Mesendoderm (in vitro differentiated cells): Measurements from ENCODE around the gene COG8.

Source experiments
- DNase-seq: peaks from one replicate; pipeline ENCODE4 v3.0.0; 2013
- H2AK5ac ChIP-seq: 2 replicates; pipeline ENCODE4 v1.6.1; 2013; ENCODE audit warnings: low read length, inconsistent platforms
- H2BK120ac ChIP-seq: 2 replicates; pipeline ENCODE4 v1.6.1; 2013; ENCODE audit warnings: low read depth, mild to moderate bottlenecking, low read length, moderate library complexity, mixed read lengths
- H2BK15ac ChIP-seq: replicated peaks from 2 replicates; pipeline ENCODE4 v1.6.1; 2013; ENCODE audit warnings: low read depth, mild to moderate bottlenecking, moderate library complexity
- H2BK5ac ChIP-seq: 2 replicates; pipeline ENCODE4 v1.6.1; 2013; ENCODE audit warnings: low read length, inconsistent platforms
- H3K18ac ChIP-seq: 2 replicates; pipeline ENCODE4 v1.6.1; 2013; ENCODE audit warnings: mild to moderate bottlenecking, low read length, mixed read lengths
- H3K23ac ChIP-seq: one replicate; pipeline ENCODE4 v1.6.1; 2013; ENCODE audit warnings: low read length
- H3K27ac ChIP-seq: 2 replicates; pipeline ENCODE4 v1.5.1; 2013; ENCODE audit warnings: low read depth, mild to moderate bottlenecking, inconsistent platforms, low read length, moderate library complexity
- H3K27me3 ChIP-seq: 2 replicates; pipeline ENCODE4 v1.6.1; 2013; ENCODE audit warnings: low read length, control low read depth, mild to moderate bottlenecking, inconsistent platforms; ENCODE audit not compliant: insufficient read depth, poor library complexity
- H3K36me3 ChIP-seq: 2 replicates; pipeline ENCODE4 v1.6.1; 2013; ENCODE audit warnings: low read length, inconsistent platforms; ENCODE audit not compliant: control insufficient read depth, insufficient read depth
- H3K4ac ChIP-seq: one replicate; pipeline ENCODE4 v1.6.1; 2013; ENCODE audit warnings: low read depth, mild to moderate bottlenecking, low read length, moderate library complexity
- H3K4me1 ChIP-seq: 2 replicates; pipeline ENCODE4 v1.6.1; 2013; ENCODE audit warnings: low read depth, low read length, inconsistent platforms; ENCODE audit not compliant: control insufficient read depth
- H3K4me2 ChIP-seq: 2 replicates; pipeline ENCODE4 v1.6.1; 2013; ENCODE audit warnings: low read length
- H3K4me3 ChIP-seq: 2 replicates; pipeline ENCODE4 v1.5.1; 2013; ENCODE audit warnings: mild to moderate bottlenecking, low read length
- H3K56ac ChIP-seq: one replicate; pipeline ENCODE4 v1.6.1; 2013; ENCODE audit warnings: low read length
- H3K79me1 ChIP-seq: 2 replicates; pipeline ENCODE4 v1.6.1; 2013; ENCODE audit warnings: low read length, inconsistent platforms
- H3K79me2 ChIP-seq: 2 replicates; pipeline ENCODE4 v1.6.1; 2013; ENCODE audit warnings: mild to moderate bottlenecking, low read length; ENCODE audit not compliant: control insufficient read depth, insufficient read depth
- H3K9ac ChIP-seq: 2 replicates; pipeline ENCODE4 v1.6.1; 2013; ENCODE audit warnings: low read length, inconsistent platforms
- H4K5ac ChIP-seq: one replicate; pipeline ENCODE4 v1.6.1; 2013; ENCODE audit warnings: low read length
- H4K8ac ChIP-seq: one replicate; pipeline ENCODE4 v1.6.1; 2013; ENCODE audit warnings: low read depth, mild to moderate bottlenecking, control low read depth, low read length, moderate library complexity
- WGBS: extraction: QIAGEN DNeasy Blood & Tissue Kit; methylation state at CpG from one replicate; pipeline ENCODE4 v1.1.7; 2013; ENCODE audit warnings: low lambda C conversion rate, missing lambda C conversion rate; ENCODE audit not compliant: insufficient coverage; ENCODE audit errors: extremely low coverage; 5-methylcytosine and 5-hydroxymethylcytosine counted together

Gene COG8

GRCh38 chr16:69378760-69379159 lies 39.4 kb upstream of the COG8 start:
- WGBS = no CpG with 5 or more reads among the region's 1 CpG
- H3K4me2 ChIP-seq = no peak overlapping the region

DNA sequence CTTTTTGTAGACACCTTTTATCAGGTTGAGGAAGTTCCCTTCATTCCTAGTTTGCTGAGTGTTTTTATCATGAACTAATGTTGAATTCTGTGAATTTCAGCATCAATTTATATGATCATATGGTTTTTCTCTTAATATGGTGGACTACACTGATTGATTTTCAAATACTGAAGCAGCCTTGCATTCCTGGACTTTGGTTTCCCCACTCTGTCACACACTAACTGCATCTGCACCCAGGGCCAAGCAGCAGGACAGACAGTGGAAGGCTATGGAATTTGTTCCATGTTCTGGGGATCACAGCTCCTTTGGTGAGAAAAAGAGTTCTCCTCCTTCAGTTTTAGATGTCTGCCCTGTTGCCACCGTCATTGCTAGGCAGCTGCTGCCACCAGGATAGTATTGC lies 38.7 kb upstream of the COG8 start:
- no peak overlapping the region for H3K4ac ChIP-seq
- no peak overlapping the region for H3K4me3 ChIP-seq
- H3K56ac ChIP-seq = no peak overlapping the region
- no peak overlapping the region for H3K18ac ChIP-seq
- H3K23ac ChIP-seq = no peak overlapping the region
- no peak for DNase-seq
- H3K4me1 ChIP-seq = no peaks in the 10 kb centered on the region
- H3K4me2 ChIP-seq = no peak overlapping the region
- H3K36me3 ChIP-seq = peaks cover 6% of the 10 kb centered on the region
- no peak overlapping the region for H2AK5ac ChIP-seq
- H2BK15ac ChIP-seq = no peak overlapping the region
- WGBS = no CpG with 5 or more reads among the region's 1 CpG
- no peaks in the 10 kb centered on the region for H3K27me3 ChIP-seq
- H2BK5ac ChIP-seq = no peak overlapping the region
- H3K79me1 ChIP-seq = peaks cover 5% of the 10 kb centered on the region
- H3K9ac ChIP-seq = no peak overlapping the region
- H3K27ac ChIP-seq = no peak overlapping the region
- H4K5ac ChIP-seq = no peak overlapping the region
- no peak overlapping the region for H2BK120ac ChIP-seq
- peaks cover 5% of the 10 kb centered on the region for H3K79me2 ChIP-seq
- no peak overlapping the region for H4K8ac ChIP-seq

More at GRCh38 chr16:69378760-69379159, 39.4 kb upstream of the COG8 start:
- no peak overlapping the region for H4K5ac ChIP-seq
- no peak for DNase-seq
- no peak overlapping the region for H3K18ac ChIP-seq
- no peaks in the 10 kb centered on the region for H3K4me1 ChIP-seq
- no peak overlapping the region for H3K4ac ChIP-seq
- H3K56ac ChIP-seq = no peak overlapping the region
- no peak overlapping the region for H3K23ac ChIP-seq
- H3K79me1 ChIP-seq = peaks cover 6% of the 10 kb centered on the region
- peaks cover 5% of the 10 kb centered on the region for H3K79me2 ChIP-seq
- no peaks in the 10 kb centered on the region for H3K27me3 ChIP-seq
- H2BK120ac ChIP-seq = no peak overlapping the region
- no peak overlapping the region for H3K27ac ChIP-seq
- H4K8ac ChIP-seq = no peak overlapping the region
- no peak overlapping the region for H2BK15ac ChIP-seq
- H2BK5ac ChIP-seq = no peak overlapping the region
- H3K4me3 ChIP-seq = no peak overlapping the region
- no peak overlapping the region for H3K9ac ChIP-seq
- peaks cover 6% of the 10 kb centered on the region for H3K36me3 ChIP-seq
- H2AK5ac ChIP-seq = no peak overlapping the region

- no peak overlapping the region for H4K5ac ChIP-seq
- H3K4me3 ChIP-seq = no peak overlapping the region
- H3K79me2 ChIP-seq = no peaks in the 10 kb centered on the region
- H2AK5ac ChIP-seq = no peak overlapping the region
- no CpG with 5 or more reads among the region's 10 CpGs for WGBS
- no peak overlapping the region for H3K18ac ChIP-seq
- no peaks in the 10 kb centered on the region for H3K4me1 ChIP-seq
- no peak overlapping the region for H3K56ac ChIP-seq
- no peak overlapping the region for H3K23ac ChIP-seq
- H3K27me3 ChIP-seq = no peaks in the 10 kb centered on the region
- peaks cover 2% of the 10 kb centered on the region for H3K79me1 ChIP-seq
- H3K9ac ChIP-seq = no peak overlapping the region
- no peak overlapping the region for H3K27ac ChIP-seq
- H2BK5ac ChIP-seq = no peak overlapping the region
- H3K4ac ChIP-seq = no peak overlapping the region
- H2BK15ac ChIP-seq = no peak overlapping the region
- no peak overlapping the region for H3K4me2 ChIP-seq
- no peak overlapping the region for H4K8ac ChIP-seq
- H3K36me3 ChIP-seq = peaks cover 2% of the 10 kb centered on the region
- DNase-seq = no peak
- H2BK120ac ChIP-seq = no peak overlapping the region
Measured at GRCh38 chr16:69376393-69377059, 37.2 kb upstream of the COG8 start.

GRCh38 chr16:69373019-69373418 lies 33.7 kb upstream of the COG8 start:
- Histone ChIP-seq H2AK5ac (no peak overlapping the region), H2BK15ac (no peak overlapping the region), H3K23ac (no peak overlapping the region), H2BK5ac (no peak overlapping the region), H3K27ac (no peak overlapping the region), H3K27me3 (no peaks in the 10 kb centered on the region), H3K79me1 (peaks cover 2% of the 10 kb centered on the region), H4K8ac (no peak overlapping the region), H3K4ac (no peak overlapping the region), H3K9ac (no peak overlapping the region), H2BK120ac (no peak overlapping the region), H3K56ac (no peak overlapping the region), H4K5ac (no peak overlapping the region), H3K18ac (no peak overlapping the region), H3K4me2 (no peak overlapping the region), H3K79me2 (no peaks in the 10 kb centered on the region), H3K4me1 (no peaks in the 10 kb centered on the region), H3K4me3 (no peak overlapping the region), H3K36me3 (peaks cover 4% of the 10 kb centered on the region)
- WGBS = no CpG with 5 or more reads among the region's 1 CpG
- DNase-seq = no peak

- no peak overlapping the region for H3K4me2 ChIP-seq
- DNase-seq = no peak
- H3K18ac ChIP-seq = no peak overlapping the region
- H4K5ac ChIP-seq = no peak overlapping the region
- peaks cover 2% of the 10 kb centered on the region for H3K79me1 ChIP-seq
- H2BK15ac ChIP-seq = no peak overlapping the region
- no peak overlapping the region for H3K23ac ChIP-seq
- no peak overlapping the region for H2AK5ac ChIP-seq
- no CpG with 5 or more reads among the region's 2 CpGs for WGBS
- H2BK120ac ChIP-seq = no peak overlapping the region
- peaks cover 6% of the 10 kb centered on the region for H3K36me3 ChIP-seq
- H3K4ac ChIP-seq = no peak overlapping the region
- H3K9ac ChIP-seq = no peak overlapping the region
- H3K27ac ChIP-seq = no peak overlapping the region
- no peak overlapping the region for H3K4me3 ChIP-seq
- H3K56ac ChIP-seq = no peak overlapping the region
- no peak overlapping the region for H2BK5ac ChIP-seq
- no peaks in the 10 kb centered on the region for H3K27me3 ChIP-seq
- H3K4me1 ChIP-seq = no peaks in the 10 kb centered on the region
- H3K79me2 ChIP-seq = no peaks in the 10 kb centered on the region
- no peak overlapping the region for H4K8ac ChIP-seq
Measured at GRCh38 chr16:69371564-69371963, 32.2 kb upstream of the COG8 start.

DNA sequence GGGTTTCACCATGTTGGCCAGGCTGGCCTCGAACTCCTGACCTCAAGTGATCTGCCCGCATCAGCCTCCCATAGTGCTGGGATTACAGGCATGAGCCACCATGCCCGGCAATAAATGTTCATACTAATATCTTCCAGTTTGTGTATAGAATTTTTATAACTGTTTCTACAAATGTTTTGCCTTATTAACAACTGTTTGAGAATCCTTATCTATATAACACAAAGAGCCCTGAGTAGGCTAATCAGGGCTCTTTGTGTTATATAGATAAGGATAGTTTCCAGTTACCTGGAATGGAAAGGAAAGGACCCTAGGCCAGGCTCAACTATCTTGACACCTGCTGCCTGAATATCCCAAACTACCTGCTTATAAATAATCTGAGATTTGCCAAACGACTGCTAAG lies 29.5 kb upstream of the COG8 start:
- Histone ChIP-seq H3K4me2 (no peak overlapping the region), H2BK5ac (no peak overlapping the region), H3K4me3 (no peak overlapping the region), H3K56ac (no peak overlapping the region), H3K18ac (no peak overlapping the region), H3K4ac (no peak overlapping the region), H2AK5ac (no peak overlapping the region), H2BK120ac (no peak overlapping the region), H3K4me1 (no peaks in the 10 kb centered on the region), H3K79me2 (no peaks in the 10 kb centered on the region), H3K27ac (no peak overlapping the region), H3K27me3 (no peaks in the 10 kb centered on the region), H3K9ac (no peak overlapping the region), H3K36me3 (peaks cover 8% of the 10 kb centered on the region), H3K79me1 (peaks cover 2% of the 10 kb centered on the region), H4K5ac (no peak overlapping the region), H2BK15ac (no peak overlapping the region), H3K23ac (no peak overlapping the region), H4K8ac (no peak overlapping the region)
- DNase-seq = no peak
- no CpG with 5 or more reads among the region's 4 CpGs for WGBS
